HPDE6-E6E7 (cell line): ENCODE data around the gene GGCT.
A peak's percentile ranks its signal among the peaks of the same experiment; 100 is the strongest.

Experiments
- DNase-seq: peaks from one replicate; pipeline ENCODE4 v3.0.0; 2011; ENCODE audit warnings: missing footprints; ENCODE audit errors: extremely low spot score

GGCT gene

GRCh38 chr7:30478349-30479201, 26.1 kb downstream of the GGCT start, which contains the start of gene NOD1:
TSS of gene NOD1 (minus strand) at chr7:30478784. CDS start at chr7:30456921, 21,863 bp downstream.
- peak; percentile 83 for DNase-seq

- no peak for DNase-seq
Measured at GRCh38 chr7:30476459-30477145, 28.0 kb downstream of the GGCT start.

GRCh38 chr7:30475580-30475979, 29.0 kb downstream of the GGCT start:
- DNase-seq = no peak

GRCh38 chr7:30474893-30475292, 29.7 kb downstream of the GGCT start:
- no peak for DNase-seq

GRCh38 chr7:30474485-30474884, 30.1 kb downstream of the GGCT start:
- no peak for DNase-seq

- no peak for DNase-seq
Measured at GRCh38 chr7:30473903-30474302, 30.7 kb downstream of the GGCT start.

- DNase-seq = no peak
Measured at GRCh38 chr7:30472784-30473775, 31.5 kb downstream of the GGCT start.

GRCh38 chr7:30472081-30472783, 32.4 kb downstream of the GGCT start:
- no peak for DNase-seq

- DNase-seq = no peak
Measured at GRCh38 chr7:30471205-30471604, 33.4 kb downstream of the GGCT start.

- DNase-seq = no peak
Measured at GRCh38 chr7:30470771-30471170, 33.9 kb downstream of the GGCT start.

- DNase-seq = no peak
Measured at GRCh38 chr7:30470163-30470770, 34.4 kb downstream of the GGCT start.

GRCh38 chr7:30469303-30469702, 35.3 kb downstream of the GGCT start:
- peak; percentile 25 for DNase-seq

- no peak for DNase-seq
Measured at GRCh38 chr7:30468791-30469190, 35.8 kb downstream of the GGCT start.

GRCh38 chr7:30468041-30468440, 36.6 kb downstream of the GGCT start:
- no peak for DNase-seq

GRCh38 chr7:30467271-30467670, 37.4 kb downstream of the GGCT start:
- DNase-seq = no peak

GRCh38 chr7:30466266-30466665, 38.4 kb downstream of the GGCT start:
- no peak for DNase-seq

GRCh38 chr7:30465811-30466180, 38.8 kb downstream of the GGCT start:
- no peak for DNase-seq

- DNase-seq = no peak
Measured at GRCh38 chr7:30465046-30465810, 39.4 kb downstream of the GGCT start.

GRCh38 chr7:30464231-30464671, 40.4 kb downstream of the GGCT start:
- no peak for DNase-seq
